ENCODE measurements around the gene PRKAG1.

DNA sequence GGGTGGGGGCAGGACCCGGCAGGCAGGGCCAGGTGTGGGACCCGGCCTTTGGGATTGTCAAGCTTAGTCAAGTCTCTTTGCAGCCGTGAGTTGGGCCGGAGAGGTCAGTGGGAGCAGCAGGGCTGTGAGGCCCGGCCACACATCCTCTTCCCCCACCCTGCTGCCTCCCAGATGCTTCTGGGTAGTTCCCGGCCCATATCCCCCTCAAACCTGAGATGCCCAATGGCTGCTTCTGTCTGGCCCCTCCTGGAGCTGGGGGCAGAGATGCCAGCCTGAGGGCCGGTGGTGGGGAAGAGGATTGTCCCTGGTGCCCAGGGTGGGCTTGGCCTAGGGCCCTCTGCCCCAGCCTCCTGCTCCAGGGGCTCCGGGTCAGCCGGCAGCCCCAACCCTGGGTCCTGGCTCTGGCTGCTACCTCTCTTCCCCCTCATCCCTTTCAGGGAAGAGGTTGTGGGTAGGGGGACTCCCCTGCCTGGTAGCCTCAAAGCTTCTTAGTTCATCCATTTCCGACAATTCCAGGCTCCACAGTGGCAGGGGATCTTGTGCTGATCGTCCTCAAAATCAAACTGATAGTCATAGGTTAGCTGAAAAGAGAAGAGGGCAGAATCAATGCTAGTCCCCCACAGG, 2.8 kb upstream of the PRKAG1 start:
- TF ChIP-seq, protein P1, sequence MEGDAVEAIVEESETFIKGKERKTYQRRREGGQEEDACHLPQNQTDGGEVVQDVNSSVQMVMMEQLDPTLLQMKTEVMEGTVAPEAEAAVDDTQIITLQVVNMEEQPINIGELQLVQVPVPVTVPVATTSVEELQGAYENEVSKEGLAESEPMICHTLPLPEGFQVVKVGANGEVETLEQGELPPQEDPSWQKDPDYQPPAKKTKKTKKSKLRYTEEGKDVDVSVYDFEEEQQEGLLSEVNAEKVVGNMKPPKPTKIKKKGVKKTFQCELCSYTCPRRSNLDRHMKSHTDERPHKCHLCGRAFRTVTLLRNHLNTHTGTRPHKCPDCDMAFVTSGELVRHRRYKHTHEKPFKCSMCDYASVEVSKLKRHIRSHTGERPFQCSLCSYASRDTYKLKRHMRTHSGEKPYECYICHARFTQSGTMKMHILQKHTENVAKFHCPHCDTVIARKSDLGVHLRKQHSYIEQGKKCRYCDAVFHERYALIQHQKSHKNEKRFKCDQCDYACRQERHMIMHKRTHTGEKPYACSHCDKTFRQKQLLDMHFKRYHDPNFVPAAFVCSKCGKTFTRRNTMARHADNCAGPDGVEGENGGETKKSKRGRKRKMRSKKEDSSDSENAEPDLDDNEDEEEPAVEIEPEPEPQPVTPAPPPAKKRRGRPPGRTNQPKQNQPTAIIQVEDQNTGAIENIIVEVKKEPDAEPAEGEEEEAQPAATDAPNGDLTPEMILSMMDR (IDR thresholded peaks at IDR 0.05) = no peak
- TF ChIP-seq ZFX (IDR thresholded peaks at IDR 0.05; ENCODE audit: borderline replicate concordance) = no peak
